ENCODE results near the gene ATF1.

GRCh38 chr12:50727466-50727865 is 36.4 kb upstream of the ATF1 start:
- TF ChIP-seq GATA2 (IDR thresholded peaks at IDR 0.05; ENCODE audit: low read depth, low read length) (no peak), GATA3 (IDR thresholded peaks at IDR 0.05; ENCODE audit: low read depth, low read length) (no peak)
